Fibroblast of lung (primary cell): ENCODE results near the gene MLKL. TPM values are rescaled to one million over a fixed set of nuclear protein-coding genes. Genes with fewer than 3 reads are reported as not detected.

ENCODE experiments used
- DNase-seq, 2 donors: peaks; one replicate each; pipeline versions ENCODE4 v3.0.0 to v3.0.0-alpha.2; 2010; ENCODE audit warnings: low read depth in 2 of 2
- H2AFZ ChIP-seq: 2 replicates; pipeline ENCODE4 v1.5.1; 2012; ENCODE audit warnings: low read length, control low read depth, inconsistent platforms
- H3K27ac ChIP-seq: 2 replicates; pipeline ENCODE4 v1.5.1; 2011; ENCODE audit warnings: low read length, control low read depth; ENCODE audit not compliant: insufficient read depth
- H3K27me3 ChIP-seq: 2 replicates; pipeline ENCODE4 v1.5.1; 2011; ENCODE audit warnings: mild to moderate bottlenecking, low read length; ENCODE audit not compliant: control insufficient read depth, insufficient read depth
- H3K36me3 ChIP-seq: 2 replicates; pipeline ENCODE4 v1.5.1; 2011; ENCODE audit warnings: low read length; ENCODE audit not compliant: control insufficient read depth, insufficient read depth
- H3K4me1 ChIP-seq: 2 replicates; pipeline ENCODE4 v1.5.1; 2011; ENCODE audit warnings: low read length; ENCODE audit not compliant: control insufficient read depth, insufficient read depth; ENCODE audit errors: extremely low read depth
- H3K4me2 ChIP-seq: 2 replicates; pipeline ENCODE4 v1.5.1; 2011; ENCODE audit warnings: low read length, control low read depth; ENCODE audit not compliant: insufficient read depth; ENCODE audit errors: extremely low read depth
- H3K4me3 ChIP-seq, 4 experiments: fragments of 200-600 bp in 1 of 4; sonication (generic) in 1 of 4; replicated peaks in 1 of 4; 2 replicates each; pipeline ENCODE4 v1.5.1; 2011 to 2016; ENCODE audit warnings: low read length in 4 of 4, low read depth in 3 of 4, mild to moderate bottlenecking in 3 of 4, control low read depth in 2 of 4, inconsistent platforms in 1 of 4, mixed read lengths in 1 of 4; ENCODE audit not compliant: insufficient read depth in 1 of 4; ENCODE audit errors: control extremely low read depth in 1 of 4
- H3K79me2 ChIP-seq: 2 replicates; pipeline ENCODE4 v1.5.1; 2012; ENCODE audit warnings: mild to moderate bottlenecking, low read length, inconsistent platforms; ENCODE audit not compliant: control insufficient read depth, insufficient read depth
- H3K9ac ChIP-seq: 2 replicates; pipeline ENCODE4 v1.5.1; 2011; ENCODE audit warnings: mild to moderate bottlenecking, low read length, control low read depth; ENCODE audit not compliant: insufficient read depth
- H3K9me3 ChIP-seq: 2 replicates; pipeline ENCODE4 v1.5.1; 2012; ENCODE audit warnings: low read depth, low read length; ENCODE audit not compliant: control insufficient read depth, insufficient read depth
- H4K20me1 ChIP-seq: 2 replicates; pipeline ENCODE4 v1.5.1; 2011; ENCODE audit warnings: low read length; ENCODE audit not compliant: control insufficient read depth, insufficient read depth; ENCODE audit errors: extremely low read depth
- CTCF ChIP-seq, 2 donors: IDR thresholded peaks in 1 of 2; conservative IDR thresholded peaks in 1 of 2; 1 replicate in 1 of 2; 2 replicates in 1 of 2; pipeline ENCODE4 v1.5.1; 2011 to 2012; ENCODE audit warnings: low read length in 2 of 2, control low read depth in 1 of 2, inconsistent platforms in 1 of 2, low read depth in 1 of 2, mild to moderate bottlenecking in 1 of 2
- EZH2 ChIP-seq: IDR thresholded peaks from 2 replicates; pipeline ENCODE4 v1.5.1; 2012; ENCODE audit warnings: low read length, control low read depth, mild to moderate bottlenecking; ENCODE audit errors: missing control alignments
- polyA plus RNA-seq, 2 donors: library from polyadenylated mRNA; depleted of rRNA in 1 of 2; stranded (reverse) in 1 of 2; unstranded in 1 of 2; fragments of >200 nt; gene quantifications; 2 replicates each; pipeline ENCODE4 v1.2.1, GENCODE V29; 2011 to 2012; ENCODE audit warnings: missing spikeins in 1 of 2
- total RNA-seq: library from RNA; depleted of rRNA; stranded (reverse); fragments of >200 nt; gene quantifications from 2 replicates; pipeline ENCODE4 v1.2.1, GENCODE V29; 2014

Gene MLKL
- total and polyA plus RNA-seq, 2 donors (not counting 1 experiment from before 2014, with no cell fraction given) = 4.8 to 5.8 TPM

DNA sequence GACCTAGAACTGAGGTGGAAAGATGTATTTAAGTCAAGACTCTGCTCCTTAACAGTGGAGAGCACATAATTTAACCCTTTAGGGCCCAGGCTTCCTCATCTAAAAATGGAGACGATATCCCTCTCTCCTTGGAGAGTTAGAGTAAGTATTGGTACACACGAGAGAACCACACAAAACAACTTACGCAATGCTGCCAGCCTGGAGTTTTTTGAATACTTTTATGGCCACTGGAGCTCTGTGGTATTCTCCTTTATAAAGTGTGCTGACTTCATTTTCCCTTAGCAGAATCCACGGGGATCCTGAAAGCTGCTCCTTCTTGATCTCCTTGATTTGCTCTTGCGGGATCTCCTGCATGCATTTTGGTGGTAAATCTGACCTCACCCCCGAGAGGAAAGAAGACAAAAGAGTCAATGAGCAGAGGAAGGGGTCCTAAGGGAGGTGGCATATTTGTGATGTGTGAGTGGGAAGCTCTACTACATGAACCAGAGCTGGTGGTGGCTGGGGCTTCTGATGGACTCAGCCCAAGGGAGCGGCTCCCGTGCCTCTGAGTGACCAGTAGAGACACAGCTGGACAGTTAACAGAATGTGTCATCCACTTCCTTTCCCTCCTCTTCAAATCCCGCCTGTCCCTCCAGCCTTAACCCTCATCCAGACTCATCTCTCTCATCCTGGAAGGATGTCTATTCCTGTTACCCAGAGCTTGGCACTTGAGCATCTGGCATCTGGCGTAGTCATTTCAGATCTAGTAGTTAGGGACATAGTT, 9.4 kb downstream of the MLKL start:
- TF ChIP-seq CTCF (conservative IDR thresholded peaks at IDR 0.05 in 1 of 2, IDR thresholded peaks at IDR 0.05 in 1 of 2; ENCODE audit: low read depth in 1 of 2, low read length in 2 of 2) (no peak), EZH2 (no peak)
- no peak overlapping the region for H3K4me2 ChIP-seq
- H3K9ac ChIP-seq = no peak overlapping the region
- H3K4me3 ChIP-seq = no peak overlapping the region
- no peaks in the 10 kb centered on the region for H3K79me2 ChIP-seq
- H3K4me1 ChIP-seq = peaks cover 3% of the 10 kb centered on the region
- no peaks in the 10 kb centered on the region for H3K9me3 ChIP-seq
- no peak for DNase-seq
- H3K27me3 ChIP-seq = no peaks in the 10 kb centered on the region
- H4K20me1 ChIP-seq = no peaks in the 10 kb centered on the region
- H2AFZ ChIP-seq = no peak overlapping the region
- H3K27ac ChIP-seq = no peak overlapping the region
- H3K36me3 ChIP-seq = peaks cover 5% of the 10 kb centered on the region

DNA sequence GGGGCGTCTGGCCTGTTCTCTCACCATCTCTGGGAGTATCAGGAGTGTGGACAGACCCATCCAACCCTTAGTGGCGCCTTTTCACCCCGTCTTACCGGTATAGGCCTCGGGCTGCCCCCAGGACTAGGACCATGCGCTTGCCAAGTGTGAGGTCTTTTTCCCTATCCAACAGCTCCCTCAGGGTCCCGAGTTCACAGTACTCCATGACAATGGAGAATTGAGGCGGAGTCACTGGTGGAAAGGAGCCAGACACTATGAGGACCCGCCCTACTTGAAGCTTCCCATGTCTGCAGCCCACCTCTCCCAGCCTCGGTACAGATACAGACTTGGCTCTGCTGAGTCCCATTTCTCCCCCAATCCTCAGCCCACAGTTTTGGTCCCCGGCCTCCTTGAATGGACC, 18.1 kb downstream of the MLKL start:
- no peak overlapping the region for H3K4me2 ChIP-seq
- no peak overlapping the region for H3K9ac ChIP-seq
- no peaks in the 10 kb centered on the region for H3K27me3 ChIP-seq
- H4K20me1 ChIP-seq = no peaks in the 10 kb centered on the region
- TF ChIP-seq EZH2 = no peak
- no peak for TF ChIP-seq CTCF (conservative IDR thresholded peaks at IDR 0.05 in 1 of 2, IDR thresholded peaks at IDR 0.05 in 1 of 2; ENCODE audit: low read depth in 1 of 2, low read length in 2 of 2)
- no peak overlapping the region for H3K27ac ChIP-seq
- no peak overlapping the region for H2AFZ ChIP-seq
- no peak for DNase-seq
- no peaks in the 10 kb centered on the region for H3K4me1 ChIP-seq
- no peaks in the 10 kb centered on the region for H3K9me3 ChIP-seq
- H3K4me3 ChIP-seq = no peak overlapping the region
- no peaks in the 10 kb centered on the region for H3K36me3 ChIP-seq
- no peaks in the 10 kb centered on the region for H3K79me2 ChIP-seq

DNA sequence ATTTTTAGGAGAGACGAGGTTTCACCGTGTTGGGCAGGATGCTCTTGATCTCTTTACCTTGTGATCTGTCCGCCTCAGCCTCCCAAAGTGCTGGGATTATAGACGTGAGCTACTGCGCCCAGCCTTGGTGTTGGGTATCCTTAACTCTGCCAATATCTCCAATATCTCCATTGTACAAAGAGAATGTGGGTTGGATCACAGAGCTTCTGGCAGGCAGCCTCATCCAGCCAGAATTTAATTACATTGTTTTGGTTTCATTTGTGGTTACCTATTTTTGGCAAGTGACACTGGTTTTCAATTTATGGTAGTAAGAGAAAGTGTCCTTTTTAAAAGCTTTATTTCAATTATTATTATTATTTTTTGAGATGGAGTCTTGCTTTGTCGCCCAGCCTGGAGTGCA, 20.0 kb downstream of the MLKL start:
- Histone ChIP-seq H3K9ac (no peak overlapping the region), H3K4me2 (no peak overlapping the region), H3K27me3 (no peaks in the 10 kb centered on the region), H3K4me3 (no peak overlapping the region), H3K79me2 (no peaks in the 10 kb centered on the region), H3K4me1 (no peaks in the 10 kb centered on the region), H3K36me3 (no peaks in the 10 kb centered on the region), H4K20me1 (no peaks in the 10 kb centered on the region), H3K27ac (no peak overlapping the region), H2AFZ (no peak overlapping the region), H3K9me3 (no peaks in the 10 kb centered on the region)
- TF ChIP-seq CTCF (conservative IDR thresholded peaks at IDR 0.05 in 1 of 2, IDR thresholded peaks at IDR 0.05 in 1 of 2; ENCODE audit: low read depth in 1 of 2, low read length in 2 of 2) = no peak
- TF ChIP-seq EZH2 = no peak
- DNase-seq = no peak
